Thoracic aorta (tissue), 2 donors: ENCODE results near the gene CSF1. TPM values are rescaled to one million over a fixed set of nuclear protein-coding genes. Genes with fewer than 3 reads are reported as not detected.
"Not testable (repeated sequence)": the region's sequence is repeated elsewhere in the genome, so short reads cannot be mapped to it uniquely, and the experiment has no call there.

Experiments
- ATAC-seq: fragments of 150-250 bp; one replicate; pipeline ENCODE4 v1.8.0; 2017; ENCODE audit warnings: low read depth; ENCODE audit not compliant: insufficient number of reproducible peaks, low FRiP score
- DNase-seq: peaks from one replicate; pipeline ENCODE4 v3.0.0-alpha.2; 2020; ENCODE audit warnings: low spot score
- H3K27ac ChIP-seq, 2 donors: fragments of 200-600 bp; sonication (generic); 1 replicate in 1 of 2; 2 replicates in 1 of 2; pipeline ENCODE4 v1.5.1; 2016; ENCODE audit warnings: mild to moderate bottlenecking in 2 of 2, moderate library complexity in 2 of 2
- H3K27me3 ChIP-seq: fragments of 200-600 bp; sonication (generic); replicated peaks from 2 replicates; pipeline ENCODE4 v1.6.0; 2016; ENCODE audit warnings: mild to moderate bottlenecking; ENCODE audit not compliant: insufficient read depth
- H3K36me3 ChIP-seq: fragments of 200-600 bp; sonication (generic); one replicate; pipeline ENCODE4 v1.5.1; 2016
- H3K4me1 ChIP-seq, 2 donors: fragments of 200-600 bp; sonication (generic); 1 replicate in 1 of 2; 2 replicates in 1 of 2; pipeline versions ENCODE4 v1.5.1 to v1.6.0; 2016; ENCODE audit warnings: low read depth in 2 of 2, mild to moderate bottlenecking in 1 of 2; ENCODE audit not compliant: control insufficient read depth in 1 of 2
- H3K4me3 ChIP-seq: fragments of 200-600 bp; sonication (generic); 2 replicates; pipeline ENCODE4 v1.5.1; 2016; ENCODE audit warnings: mild to moderate bottlenecking
- H3K9me3 ChIP-seq: fragments of 200-600 bp; sonication (generic); 2 replicates; pipeline ENCODE4 v1.5.1; 2016
- CTCF ChIP-seq: fragments of 200-600 bp; sonication (generic); IDR thresholded peaks from one replicate; pipeline ENCODE4 v1.5.1; 2019; ENCODE audit warnings: antibody characterized with exemption
- total RNA-seq, 2 donors: library from RNA; depleted of rRNA; stranded (reverse); fragments of >200 nt; gene quantifications; one replicate each; pipeline versions ENCODE4 v1.1.0 to v1.2.3, GENCODE V29; 2016

Gene CSF1
- 100 to 1,000 TPM; 146 to 171 TPM for total RNA-seq

GRCh38 chr1:109910123-109910962 lies at the start of gene CSF1:
Gene CSF1, plus strand, starts transcription at chr1:109910849. Its CDS starts 175 bp downstream, at chr1:109911024.
- H3K4me3 ChIP-seq: peak within 1 kb of the TSS; percentile 82
- no peaks in the 10 kb centered on the region for H3K27me3 ChIP-seq
- H3K27ac ChIP-seq: peak within 1 kb of the TSS; percentile 63 to 70
- DNase-seq (peak; percentile 55), ATAC-seq (peak; percentile 53)
- H3K4me1 ChIP-seq: peaks cover 19 to 50% of the 10 kb centered on the region in 2 donors
- no peak for TF ChIP-seq CTCF
- H3K36me3 ChIP-seq: no peaks in the 10 kb centered on the region
- H3K9me3 ChIP-seq: no peaks in the 10 kb centered on the region

- H3K4me3 ChIP-seq, H3K36me3 ChIP-seq, H3K9me3 ChIP-seq, H3K27ac ChIP-seq, ATAC-seq, DNase-seq, H3K27me3 ChIP-seq, H3K4me1 ChIP-seq: not testable (repeated sequence)
Measured at GRCh38 chr1:109861616-109862015, 49.0 kb upstream of the CSF1 start.

- TF ChIP-seq CTCF: no peak
- H3K9me3 ChIP-seq: no peaks in the 10 kb centered on the region
- H3K27me3 ChIP-seq: no peaks in the 10 kb centered on the region
- H3K27ac ChIP-seq: no peak overlapping the region
- no peaks in the 10 kb centered on the region for H3K36me3 ChIP-seq
- DNase-seq: no peak
- H3K4me1 ChIP-seq: no peaks in the 10 kb centered on the region
- no peak overlapping the region for H3K4me3 ChIP-seq
- ATAC-seq: no peak
Measured at GRCh38 chr1:109863667-109864046, 47.0 kb upstream of the CSF1 start.

- DNase-seq (no peak), ATAC-seq (no peak)
- no peak for TF ChIP-seq CTCF
- Histone ChIP-seq H3K4me3 (no peak overlapping the region), H3K36me3 (no peaks in the 10 kb centered on the region), H3K27ac (no peak overlapping the region), H3K4me1 (no peaks in the 10 kb centered on the region), H3K9me3 (no peaks in the 10 kb centered on the region), H3K27me3 (no peaks in the 10 kb centered on the region)
Measured at GRCh38 chr1:109864047-109864822, 46.4 kb upstream of the CSF1 start.

- no peak for TF ChIP-seq CTCF
- Histone ChIP-seq H3K9me3 (no peaks in the 10 kb centered on the region), H3K4me3 (no peak overlapping the region), H3K27me3 (no peaks in the 10 kb centered on the region), H3K36me3 (no peaks in the 10 kb centered on the region), H3K4me1 (no peaks in the 10 kb centered on the region), H3K27ac (no peak overlapping the region)
- ATAC-seq (no peak), DNase-seq (no peak)
Measured at GRCh38 chr1:109864930-109865612, 45.6 kb upstream of the CSF1 start.
